HG02840 (cell line): ENCODE measurements around the gene ATP8A1.
"Not testable (repeated sequence)": the region's sequence is repeated elsewhere in the genome, so short reads cannot be mapped to it uniquely, and the experiment has no call there.

ENCODE experiments used
- ATAC-seq: cut with Tn5 transposase; IDR thresholded peaks from one replicate; pipeline ENCODE4 v1.9.1; 2021; ENCODE audit warnings: mild to moderate bottlenecking, moderate library complexity, moderate number of reproducible peaks; ENCODE audit not compliant: unreplicated experiment, low FRiP score

Gene ATP8A1

GRCh38 chr4:42391981-42392380 is 264.9 kb downstream of the ATP8A1 start:
- ATAC-seq = no peak

GRCh38 chr4:42391355-42391664 is 265.6 kb downstream of the ATP8A1 start:
- no peak for ATAC-seq

GRCh38 chr4:42390622-42391354 is 266.1 kb downstream of the ATP8A1 start:
- no peak for ATAC-seq

- no peak for ATAC-seq
Measured at GRCh38 chr4:42385516-42385915, 271.4 kb downstream of the ATP8A1 start.

- ATAC-seq = no peak
Measured at GRCh38 chr4:42381666-42382065, 275.2 kb downstream of the ATP8A1 start.

- ATAC-seq = no peak
Measured at GRCh38 chr4:42377497-42377896, 279.4 kb downstream of the ATP8A1 start.

- not testable (repeated sequence) for ATAC-seq
Measured at GRCh38 chr4:42372303-42372702, 284.6 kb downstream of the ATP8A1 start.

- no peak for ATAC-seq
Measured at GRCh38 chr4:42371305-42372252, 285.3 kb downstream of the ATP8A1 start.

- ATAC-seq = no peak
Measured at GRCh38 chr4:42369489-42369888, 287.4 kb downstream of the ATP8A1 start.

- no peak for ATAC-seq
Measured at GRCh38 chr4:42366959-42367358, 289.9 kb downstream of the ATP8A1 start.

GRCh38 chr4:42364266-42365053 is 292.4 kb downstream of the ATP8A1 start:
- ATAC-seq = no peak

- no peak for ATAC-seq
Measured at GRCh38 chr4:42363614-42364013, 293.3 kb downstream of the ATP8A1 start.

GRCh38 chr4:42362591-42362990 is 294.3 kb downstream of the ATP8A1 start:
- no peak for ATAC-seq

GRCh38 chr4:42361456-42361855 is 295.4 kb downstream of the ATP8A1 start:
- ATAC-seq = no peak

- ATAC-seq = no peak
Measured at GRCh38 chr4:42360256-42360669, 296.6 kb downstream of the ATP8A1 start.

- ATAC-seq = no peak
Measured at GRCh38 chr4:42359711-42360110, 297.2 kb downstream of the ATP8A1 start.
